Dendritic cell treated with granulocyte-macrophage colony-stimulating factor and Interleukin-4, amounts not matched to agents 40 ng/mL and 50 ng/mL, for 4 days (primary cell): ENCODE results near the gene ZDHHC3.
A peak's percentile ranks its signal among the peaks of the same experiment; 100 is the strongest.

ENCODE experiments used
- H3K27ac Mint-ChIP-seq: one replicate; pipeline ENCODE4 v1.8.0; 2022; ENCODE audit warnings: mild to moderate bottlenecking, mixed read lengths
- H3K27me3 Mint-ChIP-seq: one replicate; pipeline ENCODE4 v1.8.0; 2022; ENCODE audit warnings: mild to moderate bottlenecking, mixed read lengths
- H3K36me3 Mint-ChIP-seq: one replicate; pipeline ENCODE4 v1.8.0; 2022; ENCODE audit warnings: low read depth, mixed read lengths
- H3K4me1 Mint-ChIP-seq: one replicate; pipeline ENCODE4 v1.8.0; 2022; ENCODE audit warnings: low read depth, mixed read lengths
- H3K4me3 Mint-ChIP-seq: one replicate; pipeline ENCODE4 v1.8.0; 2022; ENCODE audit warnings: mild to moderate bottlenecking, moderate library complexity, mixed read lengths
- H3K9me3 Mint-ChIP-seq: one replicate; pipeline ENCODE4 v1.8.0; 2022; ENCODE audit warnings: mixed read lengths
- intact Hi-C: fragments of 100-400 bp; cut with micrococcal nuclease; formaldehyde crosslinking; loops from one replicate; pipeline ENCODE4 v1.15.0; 2022

ZDHHC3 gene

DNA sequence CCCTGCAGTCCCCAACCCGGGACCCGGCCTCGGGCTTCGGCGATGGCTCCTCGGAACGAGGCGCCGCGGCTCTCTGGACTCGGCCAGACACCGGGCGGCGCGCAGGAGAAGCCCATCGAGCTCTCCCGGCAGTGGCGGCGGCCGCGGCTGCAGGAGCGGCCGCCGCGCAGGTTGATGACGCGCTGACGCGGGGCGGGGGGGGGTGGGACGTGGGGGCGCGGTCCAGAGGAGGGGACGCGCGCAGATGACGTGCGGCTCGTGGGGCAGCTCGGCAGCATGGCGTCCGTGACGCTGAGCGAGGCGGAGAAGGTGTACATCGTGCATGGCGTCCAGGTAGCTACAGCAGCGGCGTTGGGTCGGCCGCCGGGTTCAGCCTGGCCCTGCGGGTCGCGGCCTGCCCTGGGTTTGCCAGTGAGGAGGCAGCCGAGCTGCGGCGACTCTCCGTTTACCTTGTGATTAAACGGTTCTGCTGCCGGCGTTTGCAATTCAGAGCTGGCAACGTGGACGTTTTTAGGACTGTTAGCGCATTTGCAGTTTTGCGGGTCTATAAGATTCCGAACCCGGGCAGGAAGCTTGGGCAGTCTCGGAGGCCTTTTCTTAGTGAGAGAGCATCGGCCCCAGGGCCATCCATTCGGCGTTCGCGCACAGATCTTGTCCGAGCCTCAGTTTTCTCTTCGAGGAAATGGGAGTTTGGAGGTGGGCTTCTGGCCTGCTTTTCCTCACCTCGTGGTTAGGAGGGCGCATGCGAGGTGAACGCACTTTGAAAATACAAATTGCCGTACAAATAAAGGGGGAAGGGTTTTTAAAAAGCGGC is at the start of gene ZDHHC3, which contains the start of gene EXOSC7:
Gene ZDHHC3, minus strand, starts transcription at position 173 of the 814 bp plus-strand sequence. CDS start 16,738 bp downstream, outside the sequence.
Gene EXOSC7, plus strand, starts transcription at position 243 of the 814 bp plus-strand sequence. Its CDS starts 34 bp downstream, at position 277.
- H3K9me3 Mint-ChIP-seq = no peaks in the 10 kb centered on the region
- peaks cover 46% of the 10 kb centered on the region for H3K4me1 Mint-ChIP-seq
- no peaks in the 10 kb centered on the region for H3K27me3 Mint-ChIP-seq
- intact Hi-C loops = loop anchor here (5.0 kb wide), 1 partner anchor 214 kb away; the partner anchor contains the start of genes KIAA1143 and KIF15
- peaks cover 20% of the 10 kb centered on the region for H3K36me3 Mint-ChIP-seq
- peak within 1 kb of the TSS; percentile 92 for H3K27ac Mint-ChIP-seq
- H3K4me3 Mint-ChIP-seq = peak within 1 kb of the TSS; percentile 92

DNA sequence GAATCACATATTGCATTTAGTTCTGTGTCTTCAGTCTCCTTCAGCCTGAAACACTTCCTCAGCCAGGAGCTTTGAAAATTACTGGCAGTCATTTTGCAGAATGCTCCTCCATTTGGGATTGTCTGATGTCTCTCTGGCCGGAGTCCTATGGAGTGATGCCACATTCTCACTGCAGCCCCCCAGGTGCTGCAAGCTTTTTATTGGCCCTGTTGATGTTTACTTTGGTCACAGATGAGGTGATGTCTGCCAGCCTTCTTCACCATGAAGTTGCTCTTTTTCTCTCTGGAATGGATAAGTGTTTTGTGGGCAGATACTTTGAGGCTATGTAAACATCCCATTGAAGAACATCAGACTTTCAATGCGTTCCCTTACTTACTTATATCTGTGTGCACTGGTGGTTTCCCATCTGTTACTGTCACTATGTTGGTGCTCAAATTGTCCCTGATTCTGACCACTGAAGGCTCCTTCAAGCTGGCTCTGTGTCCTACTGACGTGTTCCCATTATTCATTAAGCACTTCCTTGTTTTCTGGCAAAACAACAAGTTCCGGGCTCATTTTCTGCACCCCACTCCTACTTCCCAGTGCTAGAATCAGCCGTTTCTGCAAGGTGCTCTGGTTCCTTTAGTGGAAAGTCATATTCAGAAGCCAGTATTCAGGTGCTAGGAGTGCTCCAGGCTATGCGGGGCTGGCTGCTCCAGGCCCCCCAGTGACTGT is 48.7 kb upstream of the ZDHHC3 start:
- Mint-ChIP-seq H3K27me3 (peaks cover 9% of the 10 kb centered on the region), H3K9me3 (no peaks in the 10 kb centered on the region), H3K27ac (peak overlapping the region; percentile 86), H3K4me1 (peaks cover 53% of the 10 kb centered on the region), H3K4me3 (no peak overlapping the region), H3K36me3 (no peaks in the 10 kb centered on the region)
- intact Hi-C loops = no loop called here

GRCh38 chr3:45023675-45024074 is 47.7 kb upstream of the ZDHHC3 start:
- Mint-ChIP-seq H3K4me1 (peaks cover 45% of the 10 kb centered on the region), H3K27ac (peak overlapping the region; percentile 86), H3K4me3 (no peak overlapping the region), H3K36me3 (no peaks in the 10 kb centered on the region), H3K27me3 (peaks cover 9% of the 10 kb centered on the region), H3K9me3 (no peaks in the 10 kb centered on the region)
- intact Hi-C loops = no loop called here

GRCh38 chr3:45021524-45022297 is 45.7 kb upstream of the ZDHHC3 start:
- intact Hi-C loops = no loop called here
- no peaks in the 10 kb centered on the region for H3K9me3 Mint-ChIP-seq
- no peak overlapping the region for H3K4me3 Mint-ChIP-seq
- H3K4me1 Mint-ChIP-seq = peaks cover 40% of the 10 kb centered on the region
- peaks cover 5% of the 10 kb centered on the region for H3K27me3 Mint-ChIP-seq
- H3K36me3 Mint-ChIP-seq = peaks cover under 1% of the 10 kb centered on the region
- peak overlapping the region; percentile 25 for H3K27ac Mint-ChIP-seq

DNA sequence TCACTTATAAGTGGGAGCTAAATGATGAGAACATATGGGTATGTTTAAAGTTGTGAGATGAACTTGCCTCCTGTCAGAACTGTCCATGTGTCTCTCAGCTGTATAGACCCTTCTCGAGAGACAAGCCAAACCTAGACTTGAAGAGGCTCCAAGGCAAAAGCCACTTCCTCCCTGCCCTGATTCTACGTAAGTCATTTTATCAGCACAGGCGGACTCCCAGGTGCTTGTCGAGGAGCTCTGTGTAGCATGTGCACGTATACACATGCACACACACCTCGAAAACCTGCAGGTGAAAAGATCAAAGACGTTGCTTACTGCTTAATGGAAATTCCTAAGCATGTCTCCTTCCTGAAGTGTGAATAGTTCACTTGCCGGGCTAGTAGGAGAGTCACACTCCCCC is 44.6 kb upstream of the ZDHHC3 start:
- H3K27me3 Mint-ChIP-seq = no peaks in the 10 kb centered on the region
- peaks cover 7% of the 10 kb centered on the region for H3K36me3 Mint-ChIP-seq
- H3K4me1 Mint-ChIP-seq = peaks cover 28% of the 10 kb centered on the region
- H3K27ac Mint-ChIP-seq = no peak overlapping the region
- no peak overlapping the region for H3K4me3 Mint-ChIP-seq
- intact Hi-C loops = no loop called here
- no peaks in the 10 kb centered on the region for H3K9me3 Mint-ChIP-seq

DNA sequence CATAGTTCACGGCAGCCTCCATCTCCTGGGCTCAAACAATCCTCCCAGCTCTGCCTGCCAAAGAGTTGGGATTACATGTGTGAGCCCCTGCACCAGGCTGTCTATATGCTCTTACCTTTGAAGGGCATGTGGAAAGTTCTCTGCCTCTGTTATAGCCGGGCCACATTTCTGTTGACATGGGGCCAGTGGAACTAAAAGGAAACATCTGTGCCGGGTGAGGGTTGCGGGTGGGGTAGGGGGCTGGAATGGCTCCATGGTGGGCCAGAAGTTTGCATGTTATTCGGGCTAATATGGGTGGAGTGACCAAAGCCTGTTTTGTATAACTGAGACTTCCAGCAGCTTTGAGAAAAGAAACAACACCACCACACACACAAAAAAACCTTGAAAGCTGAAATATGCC is 41.8 kb upstream of the ZDHHC3 start:
- Mint-ChIP-seq H3K9me3 (no peaks in the 10 kb centered on the region), H3K4me1 (peaks cover 19% of the 10 kb centered on the region), H3K27ac (no peak overlapping the region), H3K4me3 (no peak overlapping the region), H3K27me3 (no peaks in the 10 kb centered on the region), H3K36me3 (peaks cover 21% of the 10 kb centered on the region)
- intact Hi-C loops = no loop called here

- Mint-ChIP-seq H3K4me1 (peaks cover 28% of the 10 kb centered on the region), H3K4me3 (no peak overlapping the region), H3K27ac (no peak overlapping the region), H3K36me3 (peaks cover 28% of the 10 kb centered on the region), H3K9me3 (no peaks in the 10 kb centered on the region), H3K27me3 (no peaks in the 10 kb centered on the region)
- intact Hi-C loops = no loop called here
Observed at GRCh38 chr3:45016916-45017315, 40.9 kb upstream of the ZDHHC3 start.

DNA sequence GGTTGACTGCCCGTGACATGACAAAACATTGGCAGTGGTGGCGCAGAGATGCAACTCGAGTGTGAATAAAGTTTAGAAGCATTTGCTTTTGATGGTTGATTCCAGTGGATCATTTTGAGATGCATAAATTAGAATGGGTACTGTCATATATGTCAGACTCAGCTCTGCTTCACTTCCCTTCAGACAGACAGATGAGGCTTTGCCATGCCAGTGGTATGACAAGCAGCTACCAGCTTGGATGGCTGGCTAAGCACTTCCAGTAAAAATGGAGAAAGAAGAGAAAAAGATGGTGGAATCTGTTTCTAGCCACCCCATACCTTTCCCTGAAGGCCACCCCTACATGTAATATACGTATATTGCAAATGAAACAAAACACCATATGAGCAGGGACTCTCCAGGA is 36.6 kb upstream of the ZDHHC3 start:
- peak overlapping the region; percentile 88 for H3K27ac Mint-ChIP-seq
- intact Hi-C loops = no loop called here

GRCh38 chr3:45011756-45012508 is 36.0 kb upstream of the ZDHHC3 start:
- Mint-ChIP-seq H3K4me1 (peaks cover 37% of the 10 kb centered on the region), H3K9me3 (no peaks in the 10 kb centered on the region), H3K4me3 (no peak overlapping the region), H3K27me3 (no peaks in the 10 kb centered on the region), H3K36me3 (peaks cover 56% of the 10 kb centered on the region), H3K27ac (peak overlapping the region; percentile 88)
- intact Hi-C loops = no loop called here

More for the DNA sequence above, 36.6 kb upstream of the ZDHHC3 start:
- Mint-ChIP-seq H3K9me3 (no peaks in the 10 kb centered on the region), H3K4me1 (peaks cover 37% of the 10 kb centered on the region), H3K4me3 (no peak overlapping the region), H3K27me3 (no peaks in the 10 kb centered on the region), H3K36me3 (peaks cover 50% of the 10 kb centered on the region)

DNA sequence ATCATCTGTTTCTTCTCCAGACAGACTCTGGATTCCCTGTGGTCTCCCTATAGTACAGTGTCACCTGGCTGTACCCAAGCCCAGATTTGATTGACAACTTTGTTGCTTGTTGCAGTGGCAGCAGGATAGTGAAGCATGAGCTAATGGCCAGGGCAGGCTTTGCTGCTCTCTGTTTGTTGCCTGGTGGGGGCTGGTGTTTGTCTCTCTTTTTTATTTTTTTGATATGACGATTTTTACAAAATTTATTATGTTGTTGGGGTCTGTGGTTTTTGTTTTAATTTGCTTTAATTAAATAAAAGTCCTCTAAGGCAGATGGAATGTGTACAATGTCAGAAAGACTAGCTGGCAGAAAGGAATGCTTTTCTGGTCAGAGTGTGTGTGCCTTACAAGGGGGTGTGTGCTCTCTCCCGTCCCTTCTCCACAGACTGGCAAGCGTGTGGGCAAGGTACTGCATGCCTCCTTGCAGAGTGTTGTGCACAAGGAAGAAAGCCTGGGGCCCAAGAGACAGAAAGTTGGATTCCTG is 34.9 kb upstream of the ZDHHC3 start:
- H3K9me3 Mint-ChIP-seq = no peaks in the 10 kb centered on the region
- no peak overlapping the region for H3K4me3 Mint-ChIP-seq
- peaks cover 57% of the 10 kb centered on the region for H3K36me3 Mint-ChIP-seq
- peak overlapping the region; percentile 88 for H3K27ac Mint-ChIP-seq
- H3K27me3 Mint-ChIP-seq = no peaks in the 10 kb centered on the region
- intact Hi-C loops = no loop called here
- H3K4me1 Mint-ChIP-seq = peaks cover 37% of the 10 kb centered on the region

DNA sequence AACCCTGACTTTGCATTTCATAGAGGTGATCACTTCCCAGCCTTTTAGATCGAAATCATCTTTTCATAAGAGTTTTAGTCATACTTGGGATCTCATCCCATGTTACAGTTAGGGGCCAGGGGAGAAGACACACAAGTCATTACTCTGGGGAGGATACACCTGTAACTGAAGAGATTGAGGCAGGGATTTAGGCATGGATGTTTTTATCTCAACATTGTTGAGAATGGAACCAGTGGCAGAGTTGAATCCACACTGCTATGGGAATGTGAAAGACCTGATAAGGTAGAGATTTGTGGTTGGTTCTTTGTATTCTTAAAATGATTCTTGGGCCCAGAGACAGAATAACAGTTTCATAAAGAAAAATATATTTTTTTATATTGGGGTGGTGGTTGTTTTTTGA is 33.9 kb upstream of the ZDHHC3 start:
- Mint-ChIP-seq H3K4me1 (peaks cover 37% of the 10 kb centered on the region), H3K4me3 (no peak overlapping the region), H3K9me3 (no peaks in the 10 kb centered on the region), H3K36me3 (peaks cover 65% of the 10 kb centered on the region), H3K27me3 (no peaks in the 10 kb centered on the region), H3K27ac (peak overlapping the region; percentile 88)
- intact Hi-C loops = no loop called here

GRCh38 chr3:45008117-45008516 is 32.1 kb upstream of the ZDHHC3 start:
- Mint-ChIP-seq H3K4me1 (peaks cover 36% of the 10 kb centered on the region), H3K27me3 (no peaks in the 10 kb centered on the region), H3K27ac (no peak overlapping the region), H3K4me3 (no peak overlapping the region), H3K9me3 (no peaks in the 10 kb centered on the region), H3K36me3 (peaks cover 72% of the 10 kb centered on the region)
- intact Hi-C loops = no loop called here

DNA sequence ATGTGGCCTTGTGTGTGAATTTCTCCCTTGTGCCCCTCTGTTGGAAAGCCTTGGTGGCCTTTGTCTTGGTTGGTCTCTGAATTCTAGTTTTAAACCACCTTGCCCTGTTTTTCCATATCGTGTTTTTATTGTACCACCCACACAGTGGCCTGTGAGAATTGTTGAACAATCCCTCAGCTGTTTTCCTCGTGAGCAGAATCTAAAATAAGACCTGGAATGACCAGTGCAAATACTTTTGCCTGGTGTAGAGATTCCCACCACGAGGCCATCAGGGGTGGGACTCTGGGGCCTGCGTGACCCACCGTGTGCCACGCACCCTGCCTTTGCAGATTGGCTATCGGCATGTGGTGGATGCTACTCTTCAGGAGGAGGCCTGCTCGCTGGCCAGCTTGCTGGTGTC is 31.1 kb upstream of the ZDHHC3 start:
- Mint-ChIP-seq H3K9me3 (no peaks in the 10 kb centered on the region), H3K36me3 (peaks cover 73% of the 10 kb centered on the region), H3K27ac (no peak overlapping the region), H3K4me1 (peaks cover 26% of the 10 kb centered on the region), H3K4me3 (no peak overlapping the region), H3K27me3 (no peaks in the 10 kb centered on the region)
- intact Hi-C loops = no loop called here
